GM21447 (cell line): Measurements from ENCODE around the gene WWOX.

Experiments
- ATAC-seq: cut with Tn5 transposase; IDR thresholded peaks from one replicate; pipeline ENCODE4 v1.9.1; 2021; ENCODE audit not compliant: unreplicated experiment

WWOX gene

GRCh38 chr16:78102865-78103264 is 3.4 kb downstream of the WWOX start:
- ATAC-seq: no peak

- ATAC-seq: no peak
Measured at GRCh38 chr16:78105517-78105916, 6.1 kb downstream of the WWOX start.

- ATAC-seq: no peak
Measured at GRCh38 chr16:78106686-78107085, 7.2 kb downstream of the WWOX start.

- no peak for ATAC-seq
Measured at GRCh38 chr16:78108451-78108850, 9.0 kb downstream of the WWOX start.

- no peak for ATAC-seq
Measured at GRCh38 chr16:78113258-78113657, 13.8 kb downstream of the WWOX start.

GRCh38 chr16:78115659-78116058 is 16.2 kb downstream of the WWOX start:
- no peak for ATAC-seq

GRCh38 chr16:78116946-78117345 is 17.5 kb downstream of the WWOX start:
- no peak for ATAC-seq

- ATAC-seq: no peak
Measured at GRCh38 chr16:78117391-78117790, 17.9 kb downstream of the WWOX start.

GRCh38 chr16:78118469-78119025 is 19.1 kb downstream of the WWOX start:
- ATAC-seq: no peak

GRCh38 chr16:78122774-78123315 is 23.4 kb downstream of the WWOX start:
- no peak for ATAC-seq

GRCh38 chr16:78125112-78125844 is 25.8 kb downstream of the WWOX start:
- no peak for ATAC-seq

- ATAC-seq: no peak
Measured at GRCh38 chr16:78126662-78127061, 27.2 kb downstream of the WWOX start.

- no peak for ATAC-seq
Measured at GRCh38 chr16:78127130-78127529, 27.7 kb downstream of the WWOX start.

- no peak for ATAC-seq
Measured at GRCh38 chr16:78128913-78129312, 29.5 kb downstream of the WWOX start.

- ATAC-seq: no peak
Measured at GRCh38 chr16:78129349-78129748, 29.9 kb downstream of the WWOX start.

- no peak for ATAC-seq
Measured at GRCh38 chr16:78130083-78130608, 30.7 kb downstream of the WWOX start.

GRCh38 chr16:78130950-78131349 is 31.5 kb downstream of the WWOX start:
- no peak for ATAC-seq

- ATAC-seq: no peak
Measured at GRCh38 chr16:78133919-78134318, 34.5 kb downstream of the WWOX start.

- ATAC-seq: no peak
Measured at GRCh38 chr16:78134944-78135619, 35.6 kb downstream of the WWOX start.

- ATAC-seq: no peak
Measured at GRCh38 chr16:78137179-78137578, 37.7 kb downstream of the WWOX start.

GRCh38 chr16:78137782-78138616 is 38.5 kb downstream of the WWOX start:
- ATAC-seq: no peak
